Stimulated activated naive CD8-positive, alpha-beta T cell treated with anti-CD3 and anti-CD28 coated beads, Interleukin-15, amount 100 ng/mL, for 72 hours (primary cell): ENCODE measurements around the gene RETSAT.
"Not testable (repeated sequence)": the region's sequence is repeated elsewhere in the genome, so short reads cannot be mapped to it uniquely, and the experiment has no call there.

Experiments
- ATAC-seq: fragments of 150-1000 bp; cut with Tn5 transposase; 2 replicates; pipeline ENCODE4 v1.10.0; 2021; ENCODE audit warnings: mild to moderate bottlenecking, moderate library complexity
- DNase-seq, 2 donors: peaks; one replicate each; pipeline ENCODE4 v3.0.0; 2021 to 2022
- H3K27ac Mint-ChIP-seq, 2 donors: one replicate each; pipeline ENCODE4 v1.8.0; 2022; ENCODE audit warnings: mild to moderate bottlenecking in 2 of 2, mixed read lengths in 2 of 2, moderate library complexity in 2 of 2
- H3K27me3 Mint-ChIP-seq: one replicate; pipeline ENCODE4 v1.8.0; 2022; ENCODE audit warnings: mixed read lengths
- H3K4me1 Mint-ChIP-seq: one replicate; pipeline ENCODE4 v1.8.0; 2022; ENCODE audit warnings: mild to moderate bottlenecking, mixed read lengths
- H3K4me3 Mint-ChIP-seq, 2 donors: one replicate each; pipeline ENCODE4 v1.8.0; 2022; ENCODE audit warnings: mild to moderate bottlenecking in 2 of 2, mixed read lengths in 2 of 2, moderate library complexity in 1 of 2
- H3K9me3 Mint-ChIP-seq, 2 donors: one replicate each; pipeline ENCODE4 v1.8.0; 2022; ENCODE audit warnings: mixed read lengths in 2 of 2

RETSAT gene

DNA sequence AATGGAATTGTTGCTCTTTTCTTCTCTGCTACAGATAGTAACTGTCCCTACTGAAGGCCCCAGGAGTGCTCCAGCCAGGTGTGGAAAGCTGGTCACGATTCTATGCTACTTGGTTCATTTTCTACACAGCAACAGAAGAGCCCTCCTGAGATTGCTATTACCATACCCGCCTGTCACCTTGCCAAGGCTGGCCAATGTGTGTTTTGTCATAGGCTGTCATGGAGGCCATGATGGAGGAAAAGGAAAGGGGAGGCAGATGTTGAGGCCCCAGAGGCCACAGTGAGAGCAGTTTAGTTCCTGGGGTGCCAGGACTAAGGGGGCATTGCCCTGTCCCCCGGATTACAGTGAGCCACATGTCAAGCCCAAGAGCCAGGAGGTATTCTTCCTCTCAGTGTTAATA, 1.2 kb upstream of the RETSAT start:
- no peak for ATAC-seq
- no peak for DNase-seq
- no peaks in the 10 kb centered on the region for H3K27me3 Mint-ChIP-seq
- no peaks in the 10 kb centered on the region for H3K9me3 Mint-ChIP-seq
- H3K4me1 Mint-ChIP-seq: peaks cover 42% of the 10 kb centered on the region
- H3K27ac Mint-ChIP-seq: peak overlapping the region; percentile 4 to 99
- H3K4me3 Mint-ChIP-seq: peak overlapping the region; percentile 96 to 99

DNA sequence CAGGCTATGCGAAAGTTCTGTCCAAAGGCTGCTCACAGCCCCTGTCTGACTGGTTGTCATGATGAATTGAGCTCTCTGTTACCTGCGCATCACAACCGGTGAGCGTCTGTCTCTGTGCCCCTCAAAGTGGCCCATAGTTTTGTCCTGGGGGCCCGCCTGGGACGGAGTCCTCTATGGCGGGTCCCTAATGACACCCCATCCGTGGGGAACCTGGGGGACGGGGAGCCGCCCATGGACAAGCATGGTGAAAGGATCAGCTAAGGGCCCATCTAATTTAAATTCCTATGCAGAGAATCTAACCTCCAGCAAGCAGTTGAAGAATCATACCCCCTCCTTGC, 714 bp upstream of the RETSAT start:
- DNase-seq (no peak), ATAC-seq (peak; percentile 18)
- Mint-ChIP-seq H3K27me3 (no peaks in the 10 kb centered on the region), H3K4me3 (peak overlapping the region; percentile 96 to 99), H3K9me3 (no peaks in the 10 kb centered on the region), H3K27ac (peak overlapping the region; percentile 99), H3K4me1 (peaks cover 45% of the 10 kb centered on the region)

DNA sequence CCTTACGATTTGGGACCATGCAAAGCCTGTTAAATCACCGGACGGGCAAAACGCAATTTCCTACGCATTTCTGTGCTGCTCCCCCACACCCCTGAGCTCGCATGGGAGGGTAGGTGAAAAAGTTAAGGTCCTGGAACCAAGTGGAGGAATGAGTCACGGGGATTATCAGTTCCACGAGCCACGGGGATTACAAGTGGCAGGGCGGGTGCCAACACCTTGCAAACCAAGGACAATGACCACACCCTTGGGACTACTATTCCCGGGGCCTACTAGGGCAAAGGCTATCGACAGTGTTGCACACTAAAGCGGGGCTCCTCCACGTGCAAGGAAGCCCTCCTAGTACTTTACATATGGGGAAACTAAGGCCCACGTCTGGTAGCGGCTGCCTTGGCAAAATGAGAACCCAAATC, 447 bp downstream of the RETSAT start:
- peaks cover 45% of the 10 kb centered on the region for H3K4me1 Mint-ChIP-seq
- ATAC-seq (peak; percentile 6), DNase-seq (peak in 1 of 2 donors; percentile 25)
- H3K27me3 Mint-ChIP-seq: no peaks in the 10 kb centered on the region
- H3K9me3 Mint-ChIP-seq: no peaks in the 10 kb centered on the region
- H3K4me3 Mint-ChIP-seq: peak overlapping the region; percentile 96 to 99
- H3K27ac Mint-ChIP-seq: peak overlapping the region; percentile 99

DNA sequence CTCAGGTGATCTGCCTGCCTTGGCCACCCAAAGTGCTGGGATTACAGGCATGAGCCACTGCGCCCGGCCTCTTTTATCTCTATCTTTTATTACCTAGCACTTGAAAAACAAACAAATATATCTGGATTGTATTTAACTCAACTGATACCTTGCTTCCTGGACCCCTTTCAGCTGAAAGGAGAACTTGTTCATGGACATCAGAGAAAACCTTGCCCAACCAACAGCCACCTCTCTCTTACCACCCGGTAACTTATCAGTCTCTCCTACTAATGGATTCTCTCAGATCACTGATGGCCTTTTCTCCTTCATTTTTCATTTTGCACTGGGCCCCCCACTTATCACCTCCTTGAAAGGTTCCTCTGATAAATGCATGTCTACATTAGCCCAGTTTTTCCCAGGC, 6.7 kb downstream of the RETSAT start:
- H3K27ac Mint-ChIP-seq: peak overlapping the region in 1 of 2 donors; percentile 29
- ATAC-seq: no peak
- DNase-seq: no peak
- peaks cover 10% of the 10 kb centered on the region for H3K4me1 Mint-ChIP-seq
- no peaks in the 10 kb centered on the region for H3K9me3 Mint-ChIP-seq
- H3K27me3 Mint-ChIP-seq: no peaks in the 10 kb centered on the region
- H3K4me3 Mint-ChIP-seq: no peak overlapping the region

DNA sequence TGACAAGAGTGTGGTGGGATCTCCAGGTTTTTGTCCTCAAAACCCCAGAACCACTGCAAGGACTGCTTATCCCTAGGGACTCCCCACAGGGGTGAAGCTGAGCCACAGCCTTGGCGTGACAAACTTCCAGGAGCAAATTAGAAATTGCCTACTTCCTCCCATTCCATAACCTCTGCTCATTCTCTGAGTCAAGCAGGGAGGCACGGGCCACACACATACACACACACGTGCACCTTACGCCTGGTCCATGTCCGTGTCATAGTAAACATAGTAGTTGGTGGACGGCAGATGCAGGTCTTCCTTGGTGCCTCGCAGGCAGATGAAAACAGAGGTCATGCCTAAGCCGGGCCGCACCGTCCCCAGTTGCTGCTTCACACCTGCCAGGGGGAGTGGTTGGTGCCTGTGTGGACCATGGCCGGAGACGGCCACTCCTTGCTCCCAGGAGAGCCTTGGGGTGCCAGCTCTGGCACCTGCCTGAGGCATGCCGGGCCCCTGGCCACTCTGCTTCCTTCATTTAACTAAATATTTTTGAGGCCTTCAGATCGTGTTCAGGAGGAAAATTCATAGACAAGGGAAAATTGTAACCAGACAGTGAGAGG, 9.9 kb downstream of the RETSAT start:
- H3K9me3 Mint-ChIP-seq: no peaks in the 10 kb centered on the region
- ATAC-seq (no peak), DNase-seq (no peak)
- peak overlapping the region in 1 of 2 donors; percentile 5 for H3K27ac Mint-ChIP-seq
- no peaks in the 10 kb centered on the region for H3K4me1 Mint-ChIP-seq
- H3K4me3 Mint-ChIP-seq: no peak overlapping the region
- H3K27me3 Mint-ChIP-seq: peaks cover 13% of the 10 kb centered on the region

DNA sequence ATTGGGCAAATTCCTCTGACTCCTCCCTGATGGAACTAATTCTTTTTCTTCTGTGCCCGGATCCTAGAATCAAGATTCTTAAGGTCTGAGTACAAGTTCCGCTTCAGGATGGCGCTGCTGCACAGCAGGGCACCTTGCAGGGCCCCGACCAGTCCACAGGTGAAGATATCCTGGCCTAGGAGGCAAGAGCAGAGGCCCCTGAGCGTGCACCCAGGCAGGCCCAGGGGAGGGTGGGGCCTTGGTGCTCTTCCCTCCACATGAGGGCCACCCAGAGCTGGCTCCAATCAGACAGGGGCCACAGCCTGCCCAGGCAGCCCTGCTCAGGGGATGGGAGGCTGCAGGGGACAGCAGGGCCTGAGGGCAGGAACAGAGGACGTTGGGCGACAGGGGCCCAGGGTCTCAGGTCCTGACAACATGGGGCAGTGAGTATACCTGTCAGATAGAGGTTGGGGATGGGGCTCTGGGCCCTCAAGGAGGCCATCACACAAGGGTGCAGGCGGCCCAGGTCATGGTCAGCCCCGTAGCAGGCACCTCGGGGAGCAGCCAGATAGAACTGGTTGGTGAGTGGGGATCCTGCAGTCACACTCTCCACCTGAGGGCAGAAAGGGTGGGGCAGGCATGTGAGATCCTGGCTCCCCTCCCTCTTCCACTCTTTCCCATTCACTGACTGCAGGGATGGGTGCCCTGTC, 11.0 kb downstream of the RETSAT start:
- H3K9me3 Mint-ChIP-seq, H3K4me3 Mint-ChIP-seq, DNase-seq, H3K27ac Mint-ChIP-seq, H3K4me1 Mint-ChIP-seq: not testable (repeated sequence)
- H3K27me3 Mint-ChIP-seq: peaks cover 16% of the 10 kb centered on the region
- peak; percentile 46 for ATAC-seq

DNA sequence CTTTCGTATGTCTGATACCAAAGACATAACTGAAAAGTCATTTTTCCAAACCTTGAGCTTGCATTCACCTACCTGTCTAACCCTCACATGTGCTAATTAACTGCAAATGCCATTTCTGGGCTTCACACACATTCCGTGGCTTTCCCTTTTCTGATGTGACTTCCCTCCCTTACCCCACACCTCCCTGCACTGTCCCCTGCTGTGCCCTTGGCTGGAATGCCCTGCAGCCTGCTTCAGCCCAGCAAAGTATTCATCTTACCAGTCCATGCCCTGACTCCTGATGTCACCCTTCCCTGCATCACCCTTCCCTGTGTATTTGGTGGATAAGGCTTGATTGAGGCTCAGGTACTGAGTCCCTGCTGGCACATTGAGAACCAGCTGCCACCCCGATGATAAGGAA, 12.2 kb downstream of the RETSAT start:
- ATAC-seq (no peak), DNase-seq (no peak)
- H3K4me1 Mint-ChIP-seq: no peaks in the 10 kb centered on the region
- no peak overlapping the region for H3K27ac Mint-ChIP-seq
- no peaks in the 10 kb centered on the region for H3K9me3 Mint-ChIP-seq
- H3K4me3 Mint-ChIP-seq: no peak overlapping the region
- H3K27me3 Mint-ChIP-seq: peaks cover 16% of the 10 kb centered on the region

DNA sequence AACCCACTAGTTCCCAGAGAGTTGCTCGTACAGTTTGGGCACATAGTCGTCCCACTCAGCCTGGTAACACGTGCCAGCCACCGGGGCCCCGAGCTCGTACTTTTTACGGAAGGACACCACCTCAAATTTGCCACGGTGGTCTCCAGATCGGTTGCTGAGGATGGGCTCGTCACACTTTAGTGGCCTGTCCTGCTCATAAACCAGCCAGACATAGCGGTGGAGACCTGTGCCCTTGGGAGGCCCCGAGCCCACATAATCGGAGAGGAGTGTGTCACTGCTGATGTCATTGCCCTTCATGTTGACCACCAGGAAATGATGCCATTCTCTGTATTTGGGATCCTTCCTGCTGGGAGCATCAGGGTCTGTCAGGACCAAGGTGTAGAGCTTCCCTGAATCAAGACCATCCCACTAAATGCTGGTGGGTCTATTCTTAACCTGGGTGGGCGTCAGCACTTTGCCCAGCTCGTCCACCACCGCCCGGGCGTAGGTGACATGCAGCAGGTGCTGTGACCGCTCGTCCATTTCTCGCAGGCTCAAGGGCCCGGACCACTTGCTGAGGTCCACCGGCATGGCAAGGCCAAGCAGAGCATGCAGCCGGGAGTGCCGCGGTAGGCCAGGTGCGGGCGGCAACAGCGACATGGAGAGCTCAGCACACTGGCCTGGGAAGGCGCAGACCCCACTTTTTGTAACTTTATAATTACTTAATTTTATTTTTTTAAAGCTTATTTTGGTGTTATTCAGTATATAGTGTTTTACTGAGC, 12.9 kb downstream of the RETSAT start:
- Mint-ChIP-seq H3K27me3 (peaks cover 16% of the 10 kb centered on the region), H3K27ac (no peak overlapping the region)

DNA sequence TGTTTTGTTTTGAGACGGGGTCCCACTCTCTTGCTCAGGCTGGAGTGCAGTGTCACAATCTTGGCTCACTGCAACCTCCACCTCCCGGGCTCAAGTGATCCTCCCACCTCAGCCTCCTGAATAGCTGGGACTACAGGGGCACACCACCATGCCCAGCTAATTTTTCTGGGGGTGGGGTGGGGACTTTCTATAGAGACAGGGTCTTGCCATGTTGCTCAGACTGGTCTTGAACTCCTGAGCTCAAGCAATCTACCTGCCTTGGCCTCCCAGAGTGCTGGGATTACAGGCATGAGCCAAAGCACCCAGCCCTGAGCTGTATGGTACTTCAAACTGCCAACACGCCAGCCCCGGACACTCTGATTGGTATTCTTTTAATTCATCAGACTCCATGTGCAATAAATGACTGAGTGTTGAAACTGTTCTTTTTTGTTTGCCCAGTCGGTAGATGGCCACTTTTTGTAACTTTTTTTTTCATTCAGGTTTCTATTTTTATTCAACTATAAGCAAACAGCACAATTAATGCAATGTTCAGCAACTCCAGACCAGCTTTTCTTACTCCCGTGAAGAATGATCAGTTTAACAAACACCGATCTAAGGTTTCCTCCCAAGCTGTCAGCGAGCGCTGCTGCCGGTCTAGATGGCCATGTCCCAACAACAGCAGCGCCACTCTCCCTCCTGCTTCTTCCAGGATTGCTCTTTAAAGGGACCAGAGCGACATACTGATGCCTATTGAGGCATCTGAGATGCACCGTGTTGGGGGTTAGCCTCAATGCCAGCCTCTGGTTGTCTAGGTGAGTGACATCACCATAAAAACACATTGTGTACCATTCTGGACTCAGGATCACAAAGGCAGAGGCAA, 14.1 kb downstream of the RETSAT start:
- Mint-ChIP-seq H3K27ac (no peak overlapping the region), H3K9me3 (no peaks in the 10 kb centered on the region), H3K4me1 (no peaks in the 10 kb centered on the region), H3K27me3 (peaks cover 16% of the 10 kb centered on the region), H3K4me3 (no peak overlapping the region)
- no peak for DNase-seq
- ATAC-seq: no peak

More for the DNA sequence above, 12.9 kb downstream of the RETSAT start:
- ATAC-seq: no peak
- no peak for DNase-seq
- H3K4me3 Mint-ChIP-seq: no peak overlapping the region
- H3K4me1 Mint-ChIP-seq: no peaks in the 10 kb centered on the region
- no peaks in the 10 kb centered on the region for H3K9me3 Mint-ChIP-seq

DNA sequence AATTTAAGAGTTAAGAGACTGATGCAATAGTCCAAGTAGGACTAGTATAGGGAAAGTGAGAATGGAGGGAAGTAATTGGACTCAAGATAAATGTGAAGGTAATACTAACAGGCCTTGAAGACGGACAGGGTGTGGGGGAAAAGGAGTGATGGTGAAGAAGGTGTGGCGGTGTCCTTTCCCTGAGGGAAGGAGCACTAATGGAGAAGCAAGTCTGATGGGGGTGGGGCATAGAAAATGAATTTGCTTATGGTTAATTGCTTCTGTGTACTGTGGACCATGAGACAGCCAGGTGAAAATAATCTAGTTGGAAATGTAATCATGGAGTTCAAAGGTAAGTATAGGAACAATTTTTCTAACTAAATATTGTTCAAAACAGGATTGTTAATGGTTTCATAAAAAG, 19.4 kb downstream of the RETSAT start:
- Mint-ChIP-seq H3K9me3 (no peaks in the 10 kb centered on the region), H3K4me1 (peaks cover 6% of the 10 kb centered on the region), H3K27ac (no peak overlapping the region), H3K27me3 (peaks cover 8% of the 10 kb centered on the region), H3K4me3 (no peak overlapping the region)
- DNase-seq: no peak
- ATAC-seq: no peak

DNA sequence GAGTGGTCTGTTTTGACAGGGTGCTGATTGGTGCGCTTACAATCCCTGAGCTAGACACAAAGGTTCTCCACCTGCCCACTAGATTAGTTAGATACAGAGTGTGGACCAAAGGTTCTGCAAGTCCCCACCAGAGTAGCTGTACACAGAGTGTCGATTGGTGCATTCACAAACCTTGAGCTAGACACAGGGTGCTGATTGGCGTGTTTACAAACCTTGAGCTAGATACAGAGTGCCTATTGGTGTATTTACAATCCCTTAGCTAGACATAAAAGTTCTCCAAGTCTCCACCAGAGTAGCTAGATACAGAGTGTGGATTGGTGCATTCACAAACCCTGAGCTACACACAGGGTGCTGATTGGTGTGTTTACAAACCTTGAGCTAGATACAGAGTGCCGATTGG, 20.5 kb downstream of the RETSAT start:
- H3K27ac Mint-ChIP-seq, DNase-seq, H3K4me3 Mint-ChIP-seq, H3K9me3 Mint-ChIP-seq, H3K27me3 Mint-ChIP-seq, ATAC-seq: not testable (repeated sequence)
- peaks cover 13% of the 10 kb centered on the region for H3K4me1 Mint-ChIP-seq

DNA sequence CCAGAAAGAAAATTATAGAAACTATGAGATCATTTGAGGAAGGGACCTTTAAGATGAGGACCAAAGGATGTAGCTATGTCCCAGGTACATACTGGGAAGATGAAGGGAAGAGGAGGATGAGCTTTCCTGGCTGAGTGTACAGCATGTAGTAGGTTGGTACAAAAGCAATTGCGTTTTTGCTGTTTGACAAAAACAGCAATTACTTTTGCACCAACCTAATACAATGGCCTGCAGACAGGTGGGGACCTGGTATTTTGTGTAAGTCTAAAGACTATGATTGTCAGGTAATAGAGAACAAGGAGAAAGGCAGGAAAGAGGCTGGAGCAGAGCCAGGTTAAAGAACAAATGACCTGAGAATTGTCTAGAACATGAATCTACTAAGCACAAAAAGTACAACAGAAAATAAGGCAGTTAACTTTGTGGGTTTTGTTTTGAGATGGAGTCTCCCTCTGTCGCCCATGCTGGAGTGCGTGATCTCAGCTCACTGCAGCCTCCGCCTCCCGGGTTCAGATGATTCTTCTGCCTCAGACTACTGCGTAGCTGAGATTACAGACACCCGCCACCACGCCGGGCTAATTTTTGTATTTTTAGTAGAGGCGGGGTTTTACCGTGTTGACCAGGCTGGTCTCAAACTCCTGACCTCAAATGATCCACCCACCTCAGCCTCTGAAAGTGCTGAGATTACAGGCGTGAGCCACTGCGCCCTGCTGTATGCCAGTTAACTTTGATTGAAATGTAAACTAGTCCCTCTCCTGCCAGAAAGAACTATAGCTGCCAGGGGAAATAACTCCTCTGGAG, 23.3 kb downstream of the RETSAT start:
- DNase-seq (no peak), ATAC-seq (no peak)
- Mint-ChIP-seq H3K27me3 (no peaks in the 10 kb centered on the region), H3K27ac (no peak overlapping the region), H3K9me3 (no peaks in the 10 kb centered on the region), H3K4me1 (peaks cover 16% of the 10 kb centered on the region), H3K4me3 (no peak overlapping the region)

DNA sequence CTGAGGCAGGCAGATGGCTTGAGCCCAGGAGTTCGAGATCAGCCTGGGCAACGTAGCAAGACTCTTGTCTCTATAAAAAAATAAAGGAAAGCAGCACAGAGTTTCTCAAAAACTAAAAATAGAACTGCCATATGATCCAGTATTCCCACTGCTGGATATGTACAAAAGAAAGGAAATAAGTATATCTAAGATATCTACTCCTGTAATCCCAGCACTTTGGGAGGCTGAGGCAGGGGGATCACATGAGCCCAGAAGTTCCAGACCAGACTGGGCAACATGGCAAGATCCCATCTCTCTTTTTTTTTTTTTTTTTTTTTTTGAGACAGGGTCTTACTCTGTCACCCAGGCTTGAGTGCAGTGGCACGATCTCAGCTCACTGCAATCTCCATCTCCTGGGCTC, 24.6 kb downstream of the RETSAT start:
- H3K9me3 Mint-ChIP-seq, ATAC-seq, H3K27me3 Mint-ChIP-seq, H3K27ac Mint-ChIP-seq, H3K4me3 Mint-ChIP-seq, DNase-seq: not testable (repeated sequence)
- peaks cover 25% of the 10 kb centered on the region for H3K4me1 Mint-ChIP-seq

DNA sequence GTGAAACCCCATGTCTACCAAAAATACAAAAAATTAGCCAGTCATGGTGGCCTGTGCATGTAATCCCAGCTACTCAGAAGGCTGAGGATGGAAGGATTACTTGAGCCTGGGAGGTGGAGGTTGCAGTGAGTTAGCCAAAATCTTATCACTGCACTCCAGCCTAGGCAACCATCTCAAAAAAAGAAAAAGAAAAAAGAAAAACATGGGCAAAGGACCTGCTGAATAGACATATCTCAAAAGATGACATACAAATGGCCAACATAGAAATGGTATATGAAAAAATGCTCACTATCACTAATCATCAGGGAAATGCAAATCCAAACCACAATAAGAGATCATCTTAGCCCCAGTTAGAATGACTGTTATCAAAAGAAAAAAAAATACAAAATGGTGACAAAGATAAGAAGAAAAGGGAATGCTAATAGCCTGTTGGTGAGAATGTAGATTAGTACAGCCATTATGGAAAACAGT, 25.1 kb downstream of the RETSAT start:
- H3K27ac Mint-ChIP-seq: no peak overlapping the region
- H3K4me1 Mint-ChIP-seq: peaks cover 30% of the 10 kb centered on the region
- ATAC-seq (no peak), DNase-seq (no peak)
- H3K4me3 Mint-ChIP-seq: peak overlapping the region; percentile 44 to 97
- no peaks in the 10 kb centered on the region for H3K9me3 Mint-ChIP-seq
- no peaks in the 10 kb centered on the region for H3K27me3 Mint-ChIP-seq
